HG03521 (cell line): ENCODE measurements around the gene DYNLT4.
"Not testable (repeated sequence)": the region's sequence is repeated elsewhere in the genome, so short reads cannot be mapped to it uniquely, and the experiment has no call there.

ENCODE experiments used
- ATAC-seq: cut with Tn5 transposase; IDR thresholded peaks from one replicate; pipeline ENCODE4 v1.9.1; 2021; ENCODE audit warnings: mild to moderate bottlenecking, moderate library complexity; ENCODE audit not compliant: unreplicated experiment

DYNLT4 gene

GRCh38 chr1:44766421-44766820, 40.7 kb downstream of the DYNLT4 start:
- ATAC-seq = not testable (repeated sequence)

- ATAC-seq = no peak
Observed at GRCh38 chr1:44760876-44761275, 46.3 kb downstream of the DYNLT4 start.

GRCh38 chr1:44759077-44759476, 48.1 kb downstream of the DYNLT4 start:
- no peak for ATAC-seq

- ATAC-seq = no peak
Observed at GRCh38 chr1:44757420-44757819, 49.7 kb downstream of the DYNLT4 start.
